HepG2 (cell line): ENCODE data around the gene COASY.

ENCODE experiments used
- CTCF ChIP-seq: sonication (generic); formaldehyde crosslinking; IDR thresholded peaks from 2 replicates; pipeline ENCODE4 v1.5.0; 2020; ENCODE audit warnings: mild to moderate bottlenecking, missing genetic modification reagents, moderate library complexity
- FOXM1 ChIP-seq: sonication (generic); formaldehyde crosslinking; IDR thresholded peaks from 2 replicates; pipeline ENCODE4 v1.5.0; 2020; ENCODE audit warnings: missing genetic modification reagents
- HCFC1 ChIP-seq: fragments of 150-350 bp; IDR thresholded peaks from 2 replicates; pipeline ENCODE4 v1.6.1; 2014; ENCODE audit warnings: low read depth, low read length
- HDAC1 ChIP-seq: sonication (generic); formaldehyde crosslinking; IDR thresholded peaks from 2 replicates; pipeline ENCODE4 v1.5.1; 2020; ENCODE audit warnings: mild to moderate bottlenecking, missing genetic modification reagents
- JUNB ChIP-seq: sonication (generic); formaldehyde crosslinking; IDR thresholded peaks from 2 replicates; pipeline ENCODE4 v1.8.0; 2022; ENCODE audit warnings: missing genetic modification reagents, mild to moderate bottlenecking, borderline replicate concordance
- RCOR2 ChIP-seq: IDR thresholded peaks from 2 replicates; pipeline ENCODE4 v1.6.1; 2016; ENCODE audit warnings: missing biosample characterization, missing genetic modification reagents
- RFX5 ChIP-seq: IDR thresholded peaks from 2 replicates; pipeline ENCODE4 v1.6.1; 2011; ENCODE audit warnings: low read depth, low read length, improper control_type of control experiment
- SMYD3 ChIP-seq: sonication (generic); formaldehyde crosslinking; IDR thresholded peaks from 2 replicates; pipeline ENCODE4 v1.8.1; 2023; ENCODE audit warnings: mild to moderate bottlenecking, missing genetic modification reagents
- ZFYVE20 ChIP-seq: sonication (generic); formaldehyde crosslinking; IDR thresholded peaks from 2 replicates; pipeline ENCODE4 v1.8.0; 2023; ENCODE audit warnings: low read depth, mild to moderate bottlenecking, moderate library complexity, missing genetic modification reagents, borderline replicate concordance
- ZNF263 ChIP-seq: sonication (generic); formaldehyde crosslinking; IDR thresholded peaks from 2 replicates; pipeline ENCODE4 v1.4.0; 2020; ENCODE audit warnings: missing genetic modification reagents
- ZNF558 ChIP-seq: sonication (generic); formaldehyde crosslinking; IDR thresholded peaks from 2 replicates; pipeline ENCODE4 v1.9.0; 2022; ENCODE audit warnings: mild to moderate bottlenecking, missing genetic modification reagents, borderline replicate concordance
- ZSCAN29 ChIP-seq: sonication (generic); formaldehyde crosslinking; conservative IDR thresholded peaks from 2 replicates; pipeline ENCODE4 v1.4.0; 2020; ENCODE audit warnings: mild to moderate bottlenecking, missing genetic modification reagents
- TF ChIP-seq, protein P1 (sequence below): IDR thresholded peaks from 2 replicates; pipeline ENCODE4 v1.6.1; 2012; ENCODE audit warnings: low read length, improper control_type of control experiment

DNA sequence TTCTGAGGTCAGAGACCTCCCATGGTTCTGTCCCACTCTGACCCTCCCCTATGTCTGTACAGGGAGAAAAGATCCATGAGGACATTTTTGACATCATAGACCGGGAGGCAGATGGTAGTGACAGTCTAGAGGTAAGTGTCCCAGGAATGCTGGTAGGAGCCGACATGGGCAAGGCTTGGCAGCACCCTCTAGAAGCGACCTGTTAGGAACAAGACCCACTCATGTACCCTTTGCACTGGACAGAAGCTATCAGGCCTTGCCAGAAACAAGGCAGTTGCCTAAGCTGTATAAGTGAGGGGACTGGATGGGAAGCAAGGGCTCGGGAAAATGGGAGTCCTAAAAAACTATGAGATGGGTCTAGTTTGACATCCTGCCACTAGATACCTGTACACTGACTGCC lies 50.1 kb downstream of the COASY start:
- TF ChIP-seq JUNB (CRISPR knock-in tag) (no peak), ZFYVE20 (CRISPR knock-in tag) (no peak), ZNF558 (CRISPR knock-in tag) (no peak), HDAC1 (CRISPR knock-in tag) (no peak), RFX5 (no peak), SMYD3 (CRISPR knock-in tag) (no peak), ZSCAN29 (CRISPR knock-in tag) (no peak), CTCF (CRISPR knock-in tag) (no peak), FOXM1 (CRISPR knock-in tag) (no peak), RCOR2 (CRISPR knock-in tag) (no peak), ZNF263 (CRISPR knock-in tag) (no peak), HCFC1 (no peak)
- TF ChIP-seq, protein P1, sequence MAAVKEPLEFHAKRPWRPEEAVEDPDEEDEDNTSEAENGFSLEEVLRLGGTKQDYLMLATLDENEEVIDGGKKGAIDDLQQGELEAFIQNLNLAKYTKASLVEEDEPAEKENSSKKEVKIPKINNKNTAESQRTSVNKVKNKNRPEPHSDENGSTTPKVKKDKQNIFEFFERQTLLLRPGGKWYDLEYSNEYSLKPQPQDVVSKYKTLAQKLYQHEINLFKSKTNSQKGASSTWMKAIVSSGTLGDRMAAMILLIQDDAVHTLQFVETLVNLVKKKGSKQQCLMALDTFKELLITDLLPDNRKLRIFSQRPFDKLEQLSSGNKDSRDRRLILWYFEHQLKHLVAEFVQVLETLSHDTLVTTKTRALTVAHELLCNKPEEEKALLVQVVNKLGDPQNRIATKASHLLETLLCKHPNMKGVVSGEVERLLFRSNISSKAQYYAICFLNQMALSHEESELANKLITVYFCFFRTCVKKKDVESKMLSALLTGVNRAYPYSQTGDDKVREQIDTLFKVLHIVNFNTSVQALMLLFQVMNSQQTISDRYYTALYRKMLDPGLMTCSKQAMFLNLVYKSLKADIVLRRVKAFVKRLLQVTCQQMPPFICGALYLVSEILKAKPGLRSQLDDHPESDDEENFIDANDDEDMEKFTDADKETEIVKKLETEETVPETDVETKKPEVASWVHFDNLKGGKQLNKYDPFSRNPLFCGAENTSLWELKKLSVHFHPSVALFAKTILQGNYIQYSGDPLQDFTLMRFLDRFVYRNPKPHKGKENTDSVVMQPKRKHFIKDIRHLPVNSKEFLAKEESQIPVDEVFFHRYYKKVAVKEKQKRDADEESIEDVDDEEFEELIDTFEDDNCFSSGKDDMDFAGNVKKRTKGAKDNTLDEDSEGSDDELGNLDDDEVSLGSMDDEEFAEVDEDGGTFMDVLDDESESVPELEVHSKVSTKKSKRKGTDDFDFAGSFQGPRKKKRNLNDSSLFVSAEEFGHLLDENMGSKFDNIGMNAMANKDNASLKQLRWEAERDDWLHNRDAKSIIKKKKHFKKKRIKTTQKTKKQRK: no peak
